Measurements from ENCODE around the gene ARMC5. TPM values are rescaled to one million over a fixed set of nuclear protein-coding genes. Genes with fewer than 3 reads are reported as not detected.
A peak's percentile ranks its signal among the peaks of the same experiment; 100 is the strongest.

Gene ARMC5
- total and polyA plus RNA-seq, 10 of the 15 experiments (the other 5 are each of a cell fraction or from before 2014, with no cell fraction given): 0.06 to 13.2 (median 5.6) TPM

DNA sequence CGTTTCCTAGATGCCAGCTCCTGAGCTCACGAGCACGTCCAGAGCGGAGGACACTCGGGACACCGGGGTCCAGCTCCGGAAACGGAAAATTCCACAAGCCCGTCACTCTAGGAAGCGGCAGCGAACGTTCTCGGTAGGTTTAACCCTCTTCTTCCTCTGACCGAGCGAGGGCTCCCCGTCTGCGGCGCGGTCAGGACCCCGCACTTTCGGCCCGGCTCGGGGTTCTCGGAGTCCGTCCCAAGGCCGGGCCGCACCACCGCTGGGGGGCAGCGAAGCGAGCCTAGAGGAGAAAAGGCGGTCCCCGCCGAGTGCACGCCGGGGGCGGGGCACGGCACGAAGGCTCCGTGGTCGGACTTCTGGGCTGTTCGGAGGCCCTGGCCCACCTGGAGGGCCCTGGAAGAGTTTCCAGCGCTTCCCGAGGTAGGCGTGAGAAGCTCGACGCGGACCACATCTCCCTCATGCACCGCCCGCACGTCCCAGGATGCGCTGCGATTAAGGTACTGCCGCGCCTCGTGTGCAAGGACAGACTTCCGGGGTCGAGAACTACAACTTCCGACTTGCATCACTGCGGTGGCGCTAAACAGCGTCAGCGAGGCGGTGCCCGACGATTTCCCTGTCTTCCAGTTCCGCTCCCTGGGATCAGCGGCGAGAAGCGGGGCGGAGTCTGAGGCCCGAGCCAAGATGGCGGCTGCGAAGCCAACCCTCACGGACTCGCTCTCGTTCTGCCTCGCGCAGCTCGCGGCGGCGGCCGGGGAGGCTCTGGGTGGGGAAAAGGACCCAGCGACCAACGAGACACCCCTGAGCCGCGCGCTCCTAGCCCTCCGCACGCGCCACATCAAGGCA is at the start of gene ARMC5 (continued):
- TF ChIP-seq, protein P1, sequence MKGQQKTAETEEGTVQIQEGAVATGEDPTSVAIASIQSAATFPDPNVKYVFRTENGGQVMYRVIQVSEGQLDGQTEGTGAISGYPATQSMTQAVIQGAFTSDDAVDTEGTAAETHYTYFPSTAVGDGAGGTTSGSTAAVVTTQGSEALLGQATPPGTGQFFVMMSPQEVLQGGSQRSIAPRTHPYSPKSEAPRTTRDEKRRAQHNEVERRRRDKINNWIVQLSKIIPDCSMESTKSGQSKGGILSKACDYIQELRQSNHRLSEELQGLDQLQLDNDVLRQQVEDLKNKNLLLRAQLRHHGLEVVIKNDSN (IDR thresholded peaks at IDR 0.05; ENCODE audit: borderline replicate concordance, extremely low read length, insufficient read depth, low read depth, low read length): no peak
- TF ChIP-seq TCF3 (IDR thresholded peaks at IDR 0.05; ENCODE audit: borderline replicate concordance, insufficient read depth, low read depth, low read length): 0 out of 2 replicates have a peak, but pooled peaks have one; percentile 19
- TF ChIP-seq, protein P2, sequence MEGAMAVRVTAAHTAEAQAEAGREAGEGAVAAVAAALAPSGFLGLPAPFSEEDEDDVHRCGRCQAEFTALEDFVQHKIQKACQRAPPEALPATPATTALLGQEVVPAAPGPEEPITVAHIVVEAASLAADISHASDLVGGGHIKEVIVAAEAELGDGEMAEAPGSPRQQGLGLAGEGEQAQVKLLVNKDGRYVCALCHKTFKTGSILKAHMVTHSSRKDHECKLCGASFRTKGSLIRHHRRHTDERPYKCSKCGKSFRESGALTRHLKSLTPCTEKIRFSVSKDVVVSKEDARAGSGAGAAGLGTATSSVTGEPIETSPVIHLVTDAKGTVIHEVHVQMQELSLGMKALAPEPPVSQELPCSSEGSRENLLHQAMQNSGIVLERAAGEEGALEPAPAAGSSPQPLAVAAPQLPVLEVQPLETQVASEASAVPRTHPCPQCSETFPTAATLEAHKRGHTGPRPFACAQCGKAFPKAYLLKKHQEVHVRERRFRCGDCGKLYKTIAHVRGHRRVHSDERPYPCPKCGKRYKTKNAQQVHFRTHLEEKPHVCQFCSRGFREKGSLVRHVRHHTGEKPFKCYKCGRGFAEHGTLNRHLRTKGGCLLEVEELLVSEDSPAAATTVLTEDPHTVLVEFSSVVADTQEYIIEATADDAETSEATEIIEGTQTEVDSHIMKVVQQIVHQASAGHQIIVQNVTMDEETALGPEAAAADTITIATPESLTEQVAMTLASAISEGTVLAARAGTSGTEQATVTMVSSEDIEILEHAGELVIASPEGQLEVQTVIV (IDR thresholded peaks at IDR 0.05; ENCODE audit: borderline replicate concordance, partially characterized antibody): peak; percentile 88
- TF ChIP-seq NFYB (IDR thresholded peaks at IDR 0.05; ENCODE audit: insufficient read depth, low read depth, low read length): no peak
- no peak; the same call in 1 of the 2 replicates for TF ChIP-seq FOXK2 (IDR thresholded peaks at IDR 0.05)
- 0 out of 2 replicates have a peak, but pooled peaks have one; percentile 4 for TF ChIP-seq RFX5 (IDR thresholded peaks at IDR 0.05; ENCODE audit: low read depth, low read length)
- TF ChIP-seq, protein P3, sequence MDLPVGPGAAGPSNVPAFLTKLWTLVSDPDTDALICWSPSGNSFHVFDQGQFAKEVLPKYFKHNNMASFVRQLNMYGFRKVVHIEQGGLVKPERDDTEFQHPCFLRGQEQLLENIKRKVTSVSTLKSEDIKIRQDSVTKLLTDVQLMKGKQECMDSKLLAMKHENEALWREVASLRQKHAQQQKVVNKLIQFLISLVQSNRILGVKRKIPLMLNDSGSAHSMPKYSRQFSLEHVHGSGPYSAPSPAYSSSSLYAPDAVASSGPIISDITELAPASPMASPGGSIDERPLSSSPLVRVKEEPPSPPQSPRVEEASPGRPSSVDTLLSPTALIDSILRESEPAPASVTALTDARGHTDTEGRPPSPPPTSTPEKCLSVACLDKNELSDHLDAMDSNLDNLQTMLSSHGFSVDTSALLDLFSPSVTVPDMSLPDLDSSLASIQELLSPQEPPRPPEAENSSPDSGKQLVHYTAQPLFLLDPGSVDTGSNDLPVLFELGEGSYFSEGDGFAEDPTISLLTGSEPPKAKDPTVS (IDR thresholded peaks at IDR 0.05; ENCODE audit: low read depth, low read length): 0 out of 2 replicates have a peak, but pooled peaks have one; percentile 23
- TF ChIP-seq SMC3 (IDR thresholded peaks at IDR 0.05; ENCODE audit: borderline replicate concordance, low read length): no peak; the same call in 1 of the 2 replicates
- TF ChIP-seq POLR2A (IDR thresholded peaks at IDR 0.05; ENCODE audit: low read depth, low read length): peak; percentile 95
- peak; percentile 93; the same call in 1 of the 2 replicates for TF ChIP-seq POLR2AphosphoS2 (IDR thresholded peaks at IDR 0.05; ENCODE audit: low read depth, low read length)
- TF ChIP-seq, protein P4, sequence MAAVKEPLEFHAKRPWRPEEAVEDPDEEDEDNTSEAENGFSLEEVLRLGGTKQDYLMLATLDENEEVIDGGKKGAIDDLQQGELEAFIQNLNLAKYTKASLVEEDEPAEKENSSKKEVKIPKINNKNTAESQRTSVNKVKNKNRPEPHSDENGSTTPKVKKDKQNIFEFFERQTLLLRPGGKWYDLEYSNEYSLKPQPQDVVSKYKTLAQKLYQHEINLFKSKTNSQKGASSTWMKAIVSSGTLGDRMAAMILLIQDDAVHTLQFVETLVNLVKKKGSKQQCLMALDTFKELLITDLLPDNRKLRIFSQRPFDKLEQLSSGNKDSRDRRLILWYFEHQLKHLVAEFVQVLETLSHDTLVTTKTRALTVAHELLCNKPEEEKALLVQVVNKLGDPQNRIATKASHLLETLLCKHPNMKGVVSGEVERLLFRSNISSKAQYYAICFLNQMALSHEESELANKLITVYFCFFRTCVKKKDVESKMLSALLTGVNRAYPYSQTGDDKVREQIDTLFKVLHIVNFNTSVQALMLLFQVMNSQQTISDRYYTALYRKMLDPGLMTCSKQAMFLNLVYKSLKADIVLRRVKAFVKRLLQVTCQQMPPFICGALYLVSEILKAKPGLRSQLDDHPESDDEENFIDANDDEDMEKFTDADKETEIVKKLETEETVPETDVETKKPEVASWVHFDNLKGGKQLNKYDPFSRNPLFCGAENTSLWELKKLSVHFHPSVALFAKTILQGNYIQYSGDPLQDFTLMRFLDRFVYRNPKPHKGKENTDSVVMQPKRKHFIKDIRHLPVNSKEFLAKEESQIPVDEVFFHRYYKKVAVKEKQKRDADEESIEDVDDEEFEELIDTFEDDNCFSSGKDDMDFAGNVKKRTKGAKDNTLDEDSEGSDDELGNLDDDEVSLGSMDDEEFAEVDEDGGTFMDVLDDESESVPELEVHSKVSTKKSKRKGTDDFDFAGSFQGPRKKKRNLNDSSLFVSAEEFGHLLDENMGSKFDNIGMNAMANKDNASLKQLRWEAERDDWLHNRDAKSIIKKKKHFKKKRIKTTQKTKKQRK (IDR thresholded peaks at IDR 0.05; ENCODE audit: low read depth, low read length): no peak
- no peak for TF ChIP-seq SREBF2 (IDR thresholded peaks at IDR 0.05; ENCODE audit: low read length)
- TF ChIP-seq ZNF622 (IDR thresholded peaks at IDR 0.05): no peak
- no peak for TF ChIP-seq CBX5 (IDR thresholded peaks at IDR 0.05; ENCODE audit: low read depth)
- peak; percentile 90 for TF ChIP-seq MXI1 (IDR thresholded peaks at IDR 0.05; ENCODE audit: low read depth, low read length)
- TF ChIP-seq SPI1 (IDR thresholded peaks at IDR 0.05; ENCODE audit: borderline replicate concordance, insufficient read depth, low read depth, low read length): peak; percentile 81

All from GM12878 (cell line).